ENCODE results near the gene NFAM1.

NFAM1 gene

GRCh38 chr22:42383851-42384417, 48.3 kb downstream of the NFAM1 start:
- DNase-seq (ENCODE audit: low read depth in 2 of 2) = no peak

- no peak for DNase-seq (ENCODE audit: low read depth in 2 of 2)
These were observed 48.9 kb downstream of the NFAM1 start for GRCh38 chr22:42383287-42383686.

- DNase-seq (ENCODE audit: low read depth in 2 of 2) = no peak
These were observed 51.2 kb downstream of the NFAM1 start for GRCh38 chr22:42380769-42381551.

GRCh38 chr22:42379966-42380537, 52.2 kb downstream of the NFAM1 start:
- no peak for DNase-seq (ENCODE audit: low read depth in 2 of 2)

GRCh38 chr22:42376711-42377554, 55.3 kb downstream of the NFAM1 start:
- no peak for DNase-seq (ENCODE audit: low read depth in 2 of 2)

- DNase-seq (ENCODE audit: low read depth in 2 of 2) = no peak
These were observed 56.2 kb downstream of the NFAM1 start for GRCh38 chr22:42375982-42376381.

GRCh38 chr22:42372976-42373375, 59.2 kb downstream of the NFAM1 start:
- DNase-seq (ENCODE audit: low read depth in 2 of 2) = no peak

- no peak for DNase-seq (ENCODE audit: low read depth in 2 of 2)
These were observed 60.7 kb downstream of the NFAM1 start for GRCh38 chr22:42371501-42371900.

- DNase-seq (ENCODE audit: low read depth in 2 of 2) = no peak
These were observed 61.1 kb downstream of the NFAM1 start for GRCh38 chr22:42371099-42371498.

GRCh38 chr22:42369250-42370041, 62.8 kb downstream of the NFAM1 start:
- DNase-seq (ENCODE audit: low read depth in 2 of 2) = peak; percentile 68 to 78

GRCh38 chr22:42368379-42369249, 63.6 kb downstream of the NFAM1 start:
- DNase-seq (ENCODE audit: low read depth in 2 of 2) = peak in 1 of 2 donors; percentile 15

GRCh38 chr22:42367980-42368378, 64.2 kb downstream of the NFAM1 start:
- no peak for DNase-seq (ENCODE audit: low read depth in 2 of 2)

GRCh38 chr22:42366806-42367581, 65.2 kb downstream of the NFAM1 start:
- no peak for DNase-seq (ENCODE audit: low read depth in 2 of 2)

- DNase-seq (ENCODE audit: low read depth in 2 of 2) = no peak
These were observed 66.1 kb downstream of the NFAM1 start for GRCh38 chr22:42365942-42366695.

GRCh38 chr22:42365111-42365865, 66.9 kb downstream of the NFAM1 start:
- DNase-seq (ENCODE audit: low read depth in 2 of 2) = no peak

GRCh38 chr22:42364604-42365110, 67.5 kb downstream of the NFAM1 start:
- no peak for DNase-seq (ENCODE audit: low read depth in 2 of 2)

- DNase-seq (ENCODE audit: low read depth in 2 of 2) = no peak
These were observed 68.3 kb downstream of the NFAM1 start for GRCh38 chr22:42363892-42364291.

- DNase-seq (ENCODE audit: low read depth in 2 of 2) = no peak
These were observed 70.7 kb downstream of the NFAM1 start for GRCh38 chr22:42361523-42361922.
